ENCODE measurements around the gene CCDC107. TPM values are rescaled to one million over a fixed set of nuclear protein-coding genes. Genes with fewer than 3 reads are reported as not detected.

CCDC107 gene
- total and polyA plus RNA-seq, 8 donors, result 13.8 to 84.7 (median 23.0) TPM

GRCh38 chr9:35664531-35665470 lies 6.7 kb downstream of the CCDC107 start, which contains the start of gene ARHGEF39:
TSS of gene ARHGEF39 (minus strand) at chr9:35665195. CDS start at chr9:35665169, 26 bp downstream.
- H3K27ac ChIP-seq, result peak within 1 kb of the TSS in 3 of 4 donors; percentile 1 to 35 (median 8)
- no peaks in the 10 kb centered on the region for H3K9me3 ChIP-seq
- TF ChIP-seq CTCF (IDR thresholded peaks at IDR 0.05), result no peak
- ATAC-seq (peak; percentile 81 to 89 (median 86)), DNase-seq (peak; percentile 78 to 92 (median 86)), FAIRE-seq (no peak)
- peak within 1 kb of the TSS; percentile 26 to 51 (median 42) for H3K4me3 ChIP-seq
- intact Hi-C loops (cut with DNase I), result no loop called here
- no peaks in the 10 kb centered on the region for H3K27me3 ChIP-seq
- 4 to 6% methylated on average over 54 to 58 of the region's 58 CpGs for WGBS, 2 donors
- peaks cover 34 to 41% (median 39%) of the 10 kb centered on the region in 3 donors for H3K4me1 ChIP-seq
- no peaks in the 10 kb centered on the region for H3K36me3 ChIP-seq

- Histone ChIP-seq H3K27ac (peak overlapping the region in 1 of 4 donors; percentile 1), H3K9me3 (no peaks in the 10 kb centered on the region), H3K4me3 (peak overlapping the region; percentile 26 to 51 (median 42)), H3K4me1 (peaks cover 37 to 43% (median 43%) of the 10 kb centered on the region in 3 donors), H3K27me3 (no peaks in the 10 kb centered on the region), H3K36me3 (no peaks in the 10 kb centered on the region)
- no peak for ATAC-seq
- FAIRE-seq, result no peak
- 27 to 31% methylated on average over 5 of the region's 5 CpGs for WGBS, 2 donors
- no peak for TF ChIP-seq CTCF (IDR thresholded peaks at IDR 0.05)
- intact Hi-C loops (cut with DNase I), result no loop called here
- no peak for DNase-seq
Measured at GRCh38 chr9:35665471-35665818, 7.4 kb downstream of the CCDC107 start.

GRCh38 chr9:35666045-35666444 lies 8.0 kb downstream of the CCDC107 start:
- no peak overlapping the region for H3K4me3 ChIP-seq
- H3K36me3 ChIP-seq, result no peaks in the 10 kb centered on the region
- H3K27me3 ChIP-seq, result no peaks in the 10 kb centered on the region
- ATAC-seq, result no peak
- FAIRE-seq, result no peak
- intact Hi-C loops (cut with DNase I), result no loop called here
- DNase-seq, result no peak
- H3K27ac ChIP-seq, result no peak overlapping the region
- peaks cover 32 to 38% (median 37%) of the 10 kb centered on the region in 3 donors for H3K4me1 ChIP-seq
- 76 to 79% methylated on average over 1 of the region's 1 CpG for WGBS, 2 donors
- no peak for TF ChIP-seq CTCF (IDR thresholded peaks at IDR 0.05)
- no peaks in the 10 kb centered on the region for H3K9me3 ChIP-seq

DNA sequence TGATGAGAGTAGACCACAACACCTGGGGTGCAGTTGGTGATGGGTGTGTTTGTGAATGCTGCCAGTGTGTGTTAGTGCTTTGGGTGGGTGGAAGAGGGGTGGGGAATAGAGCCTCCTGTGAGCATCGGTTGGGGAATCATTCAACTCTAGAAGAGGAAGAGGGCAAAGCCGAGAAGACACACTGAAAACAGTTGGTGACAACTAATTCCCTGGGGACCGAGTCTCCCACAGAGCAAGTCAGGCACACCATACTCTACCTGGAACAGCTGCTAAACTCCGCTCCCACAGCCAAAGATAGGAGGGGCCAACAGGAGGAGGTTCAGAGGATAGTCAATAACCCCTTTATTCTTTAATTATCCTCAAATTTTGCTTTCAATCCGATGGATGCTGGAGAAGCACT lies 8.5 kb downstream of the CCDC107 start:
- DNase-seq (no peak), ATAC-seq (no peak), FAIRE-seq (no peak)
- Histone ChIP-seq H3K4me1 (peaks cover 27 to 33% (median 33%) of the 10 kb centered on the region in 3 donors), H3K27me3 (no peaks in the 10 kb centered on the region), H3K4me3 (no peak overlapping the region), H3K36me3 (no peaks in the 10 kb centered on the region), H3K27ac (no peak overlapping the region), H3K9me3 (no peaks in the 10 kb centered on the region)
- intact Hi-C loops (cut with DNase I), result no loop called here
- 87 to 89% methylated on average over 5 of the region's 5 CpGs for WGBS, 2 donors
- TF ChIP-seq CTCF (IDR thresholded peaks at IDR 0.05), result no peak

- intact Hi-C loops (cut with DNase I), result no loop called here
- WGBS, 2 donors, result 96 to 97% methylated on average over 3 of the region's 3 CpGs
- peaks cover 29 to 34% (median 34%) of the 10 kb centered on the region in 3 donors for H3K4me1 ChIP-seq
Measured at GRCh38 chr9:35667939-35668338, 9.8 kb downstream of the CCDC107 start.

More at GRCh38 chr9:35667939-35668338, 9.8 kb downstream of the CCDC107 start:
- no peaks in the 10 kb centered on the region for H3K27me3 ChIP-seq
- DNase-seq, result no peak
- no peaks in the 10 kb centered on the region for H3K36me3 ChIP-seq
- no peak for ATAC-seq
- H3K9me3 ChIP-seq, result no peaks in the 10 kb centered on the region
- H3K4me3 ChIP-seq, result no peak overlapping the region
- H3K27ac ChIP-seq, result peak overlapping the region in 2 of 4 donors; percentile 89 to 90
- no peak for TF ChIP-seq CTCF (IDR thresholded peaks at IDR 0.05)
- no peak for FAIRE-seq
